IMR-90 (cell line): ENCODE measurements around the gene ULBP2. TPM values are rescaled to one million over a fixed set of nuclear protein-coding genes. Genes with fewer than 3 reads are reported as not detected.

Experiments used
- ATAC-seq: fragments of 200-7000 bp; cut with Tn5 transposase; 2 replicates; pipeline ENCODE4 v1.9.1; 2020; ENCODE audit warnings: low read depth, mild to moderate bottlenecking, moderate library complexity
- BruUV-seq: library from RNA; stranded (reverse); fragments of 400-500 nt; replicated peaks from 2 replicates; lab custom pipeline; 2021; lab: Mats Ljungman, UMichigan
- CTCF ChIA-PET: fragments of 300-600 bp; formaldehyde crosslinking; extraction: SDS; loops from one replicate; lab custom pipeline; 2021; ENCODE audit warnings: antibody characterized with exemption; lab: Yijun Ruan, JAX
- POLR2A ChIA-PET: fragments of 300-600 bp; sonication (Branson Sonifier 250); formaldehyde crosslinking; loops from one replicate; lab custom pipeline; 2022; ENCODE audit warnings: antibody characterized with exemption; ENCODE audit not compliant: unreplicated experiment; lab: Charles Lee
- DNase-seq: peaks from one replicate; pipeline ENCODE4 v3.0.0; 2013
- H2AFZ ChIP-seq: replicated peaks from 2 replicates; pipeline ENCODE3; 2013; ENCODE audit warnings: low read length, mild to moderate bottlenecking; ENCODE audit not compliant: poor library complexity
- H2AK5ac ChIP-seq: 2 replicates; pipeline ENCODE4 v1.6.1; 2013; ENCODE audit warnings: low read depth, low read length, inconsistent platforms
- H2AK9ac ChIP-seq: replicated peaks from 2 replicates; pipeline ENCODE3; 2013; ENCODE audit warnings: mild to moderate bottlenecking, low read depth, low read length, moderate library complexity; ENCODE audit not compliant: poor library complexity
- H2BK120ac ChIP-seq: 2 replicates; pipeline ENCODE4 v1.6.1; 2013; ENCODE audit warnings: low read depth, low read length, inconsistent platforms
- H2BK15ac ChIP-seq: 3 replicates; pipeline ENCODE4 v1.6.1; 2013; ENCODE audit warnings: low read depth, low read length, inconsistent platforms
- H2BK20ac ChIP-seq: 2 replicates; pipeline ENCODE4 v1.6.1; 2013; ENCODE audit warnings: low read depth, mild to moderate bottlenecking, inconsistent platforms, low read length, moderate library complexity
- H2BK5ac ChIP-seq: 2 replicates; pipeline ENCODE4 v1.6.1; 2013; ENCODE audit warnings: mild to moderate bottlenecking, low read depth, low read length, inconsistent platforms; ENCODE audit not compliant: poor library complexity, severe bottlenecking
- H3K14ac ChIP-seq: replicated peaks from 2 replicates; pipeline ENCODE4 v1.6.1; 2013; ENCODE audit warnings: low read depth, low read length, inconsistent platforms
- H3K18ac ChIP-seq: 2 replicates; pipeline ENCODE4 v1.6.1; 2013; ENCODE audit warnings: low read depth, low read length, control low read depth
- H3K23ac ChIP-seq: 2 replicates; pipeline ENCODE4 v1.6.1; 2013; ENCODE audit warnings: low read depth, low read length, inconsistent platforms
- H3K27ac ChIP-seq: 2 replicates; pipeline ENCODE4 v1.5.1; 2013; ENCODE audit warnings: mild to moderate bottlenecking, control low read depth, low read length; ENCODE audit not compliant: insufficient read depth
- H3K27me3 ChIP-seq: 2 replicates; pipeline ENCODE4 v1.6.1; 2013; ENCODE audit warnings: low read length; ENCODE audit not compliant: control insufficient read depth, insufficient read depth
- H3K36me3 ChIP-seq: 2 replicates; pipeline ENCODE4 v1.6.1; 2013; ENCODE audit warnings: low read length, mixed read lengths; ENCODE audit not compliant: control insufficient read depth, insufficient read depth
- H3K4ac ChIP-seq: 2 replicates; pipeline ENCODE4 v1.6.1; 2013; ENCODE audit warnings: low read depth, low read length, inconsistent platforms
- H3K4me1 ChIP-seq: 2 replicates; pipeline ENCODE4 v1.6.1; 2013; ENCODE audit warnings: low read length, mixed read lengths; ENCODE audit not compliant: control insufficient read depth, insufficient read depth
- H3K4me2 ChIP-seq: 2 replicates; pipeline ENCODE4 v1.6.1; 2013; ENCODE audit warnings: low read depth, mild to moderate bottlenecking, control low read depth, low read length, moderate library complexity
- H3K4me3 ChIP-seq: 2 replicates; pipeline ENCODE4 v1.5.1; 2013; ENCODE audit warnings: low read depth, mild to moderate bottlenecking, control low read depth, low read length, moderate library complexity; ENCODE audit not compliant: insufficient read depth
- H3K56ac ChIP-seq: 2 replicates; pipeline ENCODE4 v1.6.1; 2013; ENCODE audit warnings: low read length, inconsistent platforms; ENCODE audit not compliant: insufficient read depth; ENCODE audit errors: extremely low read depth
- H3K79me1 ChIP-seq, 2 experiments: 2 replicates each; pipeline ENCODE4 v1.6.1; 2013; ENCODE audit warnings: low read length in 2 of 2, inconsistent platforms in 1 of 2, low read depth in 1 of 2
- H3K9ac ChIP-seq: 2 replicates; pipeline ENCODE4 v1.6.1; 2013; ENCODE audit warnings: low read depth, low read length, control low read depth
- H3K9me1 ChIP-seq: 2 replicates; pipeline ENCODE4 v1.6.1; 2013; ENCODE audit warnings: low read length, inconsistent platforms; ENCODE audit not compliant: insufficient read depth
- H3K9me3 ChIP-seq: 2 replicates; pipeline ENCODE4 v1.6.1; 2013; ENCODE audit warnings: low read length; ENCODE audit not compliant: control insufficient read depth, insufficient read depth
- H4K20me1 ChIP-seq: 2 replicates; pipeline ENCODE4 v1.6.1; 2013; ENCODE audit warnings: low read length, inconsistent platforms; ENCODE audit not compliant: insufficient read depth
- H4K5ac ChIP-seq: 2 replicates; pipeline ENCODE4 v1.6.1; 2013; ENCODE audit warnings: mild to moderate bottlenecking, low read depth, low read length, control low read depth
- H4K8ac ChIP-seq, 2 experiments: 2 replicates each; pipeline ENCODE4 v1.6.1; 2013; ENCODE audit warnings: low read depth in 2 of 2, low read length in 2 of 2, control low read depth in 1 of 2, inconsistent platforms in 1 of 2
- H4K91ac ChIP-seq: 2 replicates; pipeline ENCODE4 v1.6.1; 2013; ENCODE audit warnings: low read depth, low read length, inconsistent platforms; ENCODE audit not compliant: insufficient read depth
- BHLHE40 ChIP-seq: fragments of 150-350 bp; IDR thresholded peaks from 2 replicates; pipeline ENCODE4 v1.6.1; 2016; ENCODE audit warnings: mild to moderate bottlenecking, low read depth, low read length
- CEBPB ChIP-seq: IDR thresholded peaks from 2 replicates; pipeline ENCODE4 v1.6.1; 2012; ENCODE audit warnings: low read depth, low read length, improper control_type of control experiment
- ELK1 ChIP-seq: fragments of 150-350 bp; IDR thresholded peaks from 2 replicates; pipeline ENCODE4 v1.6.1; 2016; ENCODE audit warnings: low read depth, mild to moderate bottlenecking, low read length, moderate library complexity, borderline replicate concordance
- FOS ChIP-seq: fragments of 150-350 bp; IDR thresholded peaks from 2 replicates; pipeline ENCODE4 v1.6.1; 2016; ENCODE audit warnings: low read depth, low read length
- MAFK ChIP-seq: IDR thresholded peaks from 2 replicates; pipeline ENCODE4 v1.6.1; 2012; ENCODE audit warnings: low read depth, low read length, improper control_type of control experiment
- POLR2A ChIP-seq: IDR thresholded peaks from 2 replicates; pipeline ENCODE4 v1.6.1; 2012; ENCODE audit warnings: mild to moderate bottlenecking, low read depth, low read length
- RAD21 ChIP-seq: IDR thresholded peaks from 2 replicates; pipeline ENCODE4 v1.6.1; 2012; ENCODE audit warnings: low read length, improper control_type of control experiment
- RCOR1 ChIP-seq: IDR thresholded peaks from 2 replicates; pipeline ENCODE4 v1.6.1; 2012; ENCODE audit warnings: mild to moderate bottlenecking, low read length, improper control_type of control experiment; ENCODE audit not compliant: insufficient replicate concordance
- SMC3 ChIP-seq: fragments of 150-350 bp; IDR thresholded peaks from 2 replicates; pipeline ENCODE4 v1.6.1; 2016; ENCODE audit warnings: low read depth, mild to moderate bottlenecking, antibody characterized with exemption, low read length, moderate library complexity
- WGBS, 2 experiments: methylation state at CpG; one replicate each; pipeline versions ENCODE4 v1.1.5 to v1.1.7; 2013; ENCODE audit warnings: missing lambda C conversion rate in 2 of 2; ENCODE audit not compliant: insufficient read length in 1 of 2; ENCODE audit errors: extremely low coverage in 2 of 2; 5-methylcytosine and 5-hydroxymethylcytosine counted together
- dilution Hi-C: fragments of 300-500 bp; cut with HindIII; formaldehyde crosslinking; loops from one replicate; pipeline ENCODE4 v1.14.3; 2018; ENCODE audit warnings: low sequenced_read_pairs; ENCODE audit not compliant: unreplicated experiment
- in situ Hi-C: fragments of 300-500 bp; cut with MboI; formaldehyde crosslinking; loops from 3 replicates; pipeline ENCODE4 v1.14.3; 2019; ENCODE audit warnings: low sequenced_read_pairs, inconsistent platforms, mixed read lengths
- intact Hi-C: fragments of 100-400 bp; cut with micrococcal nuclease; formaldehyde crosslinking; loops from 2 replicates; pipeline ENCODE4 v1.10.0; 2022
- polyA plus RNA-seq, 3 experiments: library from polyadenylated mRNA; depleted of rRNA; stranded (reverse); fragments of >200 nt; gene quantifications; 2 replicates each; pipeline ENCODE4 v1.2.3, GENCODE V29; 2012; ENCODE audit warnings: low replicate concordance in 1 of 3
- total RNA-seq: library from RNA; depleted of rRNA; stranded (reverse); fragments of >200 nt; gene quantifications from 2 replicates; pipeline ENCODE4 v1.2.3, GENCODE V29; 2012
- TF ChIP-seq, protein P1 (sequence below): conservative IDR thresholded peaks from 2 replicates; pipeline ENCODE4 v1.5.1; 2012; ENCODE audit warnings: mild to moderate bottlenecking, low read depth, low read length, improper control_type of control experiment

ULBP2 gene
- total and polyA plus RNA-seq, 2 of the 4 experiments (the other 2 are of a cell fraction): 7.9 to 16.2 TPM

DNA sequence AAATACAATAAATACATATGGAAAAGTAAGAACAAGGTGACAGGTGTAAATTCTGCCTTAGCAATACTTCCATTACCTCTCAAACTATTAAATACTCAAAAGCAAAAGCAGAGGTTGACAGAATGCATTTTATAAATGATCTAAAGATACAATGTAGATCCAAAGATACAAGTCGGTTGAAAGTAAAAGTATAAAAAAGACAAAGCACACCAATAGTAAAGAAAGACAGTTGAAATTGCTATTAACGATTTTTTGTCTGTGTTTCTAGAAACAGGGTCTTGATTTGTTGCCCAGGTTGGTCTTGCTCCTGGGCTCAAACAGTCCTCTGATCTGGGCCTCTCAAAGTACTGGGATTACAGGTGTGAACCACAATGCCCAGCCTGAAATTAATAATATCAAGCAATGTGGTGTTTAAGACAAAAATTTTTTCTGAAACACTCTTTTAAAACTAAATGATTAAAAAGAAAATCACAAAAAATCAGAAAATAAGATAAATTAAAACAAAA lies 45.8 kb downstream of the ULBP2 start:
- Histone ChIP-seq H2BK20ac (no peak overlapping the region), H3K27ac (no peak overlapping the region), H4K20me1 (no peaks in the 10 kb centered on the region; the same call in 1 of the 2 replicates), H3K4me2 (no peak overlapping the region), H4K91ac (no peak overlapping the region), H3K56ac (no peak overlapping the region), H3K9me3 (peaks cover 20% of the 10 kb centered on the region), H3K23ac (no peak overlapping the region), H3K27me3 (peaks cover 76% of the 10 kb centered on the region), H3K4ac (no peak overlapping the region), H2BK120ac (no peak overlapping the region), H3K9ac (no peak overlapping the region), H3K14ac (no peak overlapping the region), H2AK5ac (no peak overlapping the region), H3K36me3 (no peaks in the 10 kb centered on the region), H3K4me3 (no peak overlapping the region), H3K79me1 (no peaks in the 10 kb centered on the region), H3K9me1 (no peaks in the 10 kb centered on the region), H3K4me1 (no peaks in the 10 kb centered on the region), H2BK5ac (no peak overlapping the region), H4K5ac (no peak overlapping the region), H2AFZ (no peak overlapping the region), H3K18ac (no peak overlapping the region), H2BK15ac (no peak overlapping the region), H4K8ac (no peak overlapping the region), H2AK9ac (no peak overlapping the region)
- BruUV-seq: no TSS peak
- dilution Hi-C loops (no loop called here), in situ Hi-C loops (no loop called here), intact Hi-C loops (no loop called here)
- ChIA-PET POLR2A (no interaction called here), CTCF (no interaction called here)
- DNase-seq (no peak), ATAC-seq (no peak)
- no CpG with 5 or more reads among the region's 2 CpGs for WGBS, 2 experiments
- TF ChIP-seq BHLHE40 (no peak), SMC3 (no peak), POLR2A (no peak), MAFK (no peak), RCOR1 (no peak), FOS (no peak), ELK1 (no peak), RAD21 (no peak), CEBPB (no peak)
- TF ChIP-seq, protein P1, sequence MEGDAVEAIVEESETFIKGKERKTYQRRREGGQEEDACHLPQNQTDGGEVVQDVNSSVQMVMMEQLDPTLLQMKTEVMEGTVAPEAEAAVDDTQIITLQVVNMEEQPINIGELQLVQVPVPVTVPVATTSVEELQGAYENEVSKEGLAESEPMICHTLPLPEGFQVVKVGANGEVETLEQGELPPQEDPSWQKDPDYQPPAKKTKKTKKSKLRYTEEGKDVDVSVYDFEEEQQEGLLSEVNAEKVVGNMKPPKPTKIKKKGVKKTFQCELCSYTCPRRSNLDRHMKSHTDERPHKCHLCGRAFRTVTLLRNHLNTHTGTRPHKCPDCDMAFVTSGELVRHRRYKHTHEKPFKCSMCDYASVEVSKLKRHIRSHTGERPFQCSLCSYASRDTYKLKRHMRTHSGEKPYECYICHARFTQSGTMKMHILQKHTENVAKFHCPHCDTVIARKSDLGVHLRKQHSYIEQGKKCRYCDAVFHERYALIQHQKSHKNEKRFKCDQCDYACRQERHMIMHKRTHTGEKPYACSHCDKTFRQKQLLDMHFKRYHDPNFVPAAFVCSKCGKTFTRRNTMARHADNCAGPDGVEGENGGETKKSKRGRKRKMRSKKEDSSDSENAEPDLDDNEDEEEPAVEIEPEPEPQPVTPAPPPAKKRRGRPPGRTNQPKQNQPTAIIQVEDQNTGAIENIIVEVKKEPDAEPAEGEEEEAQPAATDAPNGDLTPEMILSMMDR: no peak
